GM11168 (cell line): ENCODE measurements around the gene LIPT1.

Source experiments
- in situ Hi-C: fragments of 300-500 bp; cut with MboI; formaldehyde crosslinking; loops from one replicate; pipeline ENCODE4 v1.12.0; 2022; ENCODE audit warnings: low sequenced_read_pairs; ENCODE audit not compliant: unreplicated experiment

Gene LIPT1

DNA sequence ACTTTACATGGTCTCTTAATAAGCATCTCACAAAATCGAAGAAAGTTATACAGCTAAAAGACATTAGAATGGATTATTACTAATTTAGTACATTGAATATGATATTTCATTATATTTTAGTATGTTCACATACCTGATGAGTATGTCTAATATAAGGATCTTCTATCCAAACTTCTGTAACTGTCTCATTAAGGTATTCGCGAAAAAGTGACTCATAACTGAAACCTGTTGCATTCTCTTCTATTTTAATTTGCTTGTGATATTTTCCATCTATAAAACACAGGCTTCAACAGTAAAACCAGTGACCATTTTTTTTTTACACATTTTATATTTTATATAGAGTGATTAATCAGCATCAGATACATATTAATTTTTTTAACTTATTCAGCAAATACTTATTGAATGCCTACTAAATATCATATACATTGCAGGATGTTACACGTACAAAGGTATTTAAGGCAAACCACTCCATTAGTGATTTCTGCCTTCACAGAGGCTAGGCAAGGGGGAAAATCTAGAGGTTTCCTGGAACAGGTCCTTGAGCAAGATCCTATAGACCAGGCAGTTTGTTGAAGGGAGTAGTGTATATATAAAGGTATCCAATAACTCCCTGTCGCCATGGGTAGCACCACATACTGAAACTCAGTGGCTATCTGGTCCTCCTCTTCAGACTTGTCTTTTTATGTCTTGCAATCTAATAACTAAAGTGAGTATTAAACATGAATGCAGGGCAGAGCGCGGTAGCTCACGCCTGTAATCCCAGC, 16.8 kb downstream of the LIPT1 start:
- in situ Hi-C loops: no loop called here

DNA sequence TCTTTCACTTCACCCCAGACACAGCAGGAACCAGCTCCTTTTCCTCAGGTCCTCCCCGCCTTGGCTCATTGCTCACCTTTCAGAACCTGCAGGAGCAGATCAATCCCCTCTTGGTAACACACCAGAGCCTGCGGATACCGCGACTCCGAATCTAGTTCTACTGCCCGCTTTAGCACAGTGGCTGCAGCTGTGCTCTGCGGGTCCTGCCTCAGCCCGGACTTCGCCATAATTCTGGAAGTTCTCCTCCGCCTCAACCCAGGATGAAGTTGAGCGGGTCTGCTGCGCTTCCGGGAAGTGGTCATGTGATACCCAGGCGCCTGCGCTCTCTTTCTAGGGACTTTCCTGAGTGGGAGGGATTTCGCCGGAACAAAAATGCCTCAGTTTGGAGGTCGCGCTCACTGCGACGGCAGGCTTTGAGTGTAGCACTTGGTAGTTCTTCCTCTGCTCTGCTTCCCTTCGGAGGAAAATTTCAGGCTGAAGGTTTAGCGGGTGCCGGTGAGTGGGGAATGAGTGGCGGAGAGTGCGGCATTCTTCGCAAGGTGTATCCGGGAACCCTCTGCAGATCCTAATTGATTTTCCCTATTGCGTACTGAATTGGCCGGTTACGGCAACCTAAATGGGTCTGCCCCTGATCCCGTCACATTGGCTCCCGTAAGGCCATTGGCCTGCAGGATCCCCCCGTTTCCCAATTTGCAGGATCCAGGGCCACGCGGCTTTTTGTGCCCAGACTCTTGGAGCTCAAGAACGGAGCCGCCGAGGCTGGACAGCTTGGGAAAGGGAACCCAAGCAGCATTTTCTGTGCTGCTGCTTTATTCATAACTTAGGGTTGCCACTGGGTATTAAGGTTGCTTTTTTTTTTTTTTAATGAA, 26.2 kb downstream of the LIPT1 start, which contains the start of the genes MITD1 and MRPL30:
MITD1 (minus strand) TSS at position 304 of the 869 bp plus-strand sequence; CDS start at position 227, 77 bp downstream.
MRPL30 (plus strand) TSS at position 430 of the 869 bp plus-strand sequence. CDS start 5,020 bp downstream, outside the sequence.
- in situ Hi-C loops: loop anchor here (25.0 kb wide), 1 partner anchor 306 kb away; the partner anchor contains the start of gene REV1

DNA sequence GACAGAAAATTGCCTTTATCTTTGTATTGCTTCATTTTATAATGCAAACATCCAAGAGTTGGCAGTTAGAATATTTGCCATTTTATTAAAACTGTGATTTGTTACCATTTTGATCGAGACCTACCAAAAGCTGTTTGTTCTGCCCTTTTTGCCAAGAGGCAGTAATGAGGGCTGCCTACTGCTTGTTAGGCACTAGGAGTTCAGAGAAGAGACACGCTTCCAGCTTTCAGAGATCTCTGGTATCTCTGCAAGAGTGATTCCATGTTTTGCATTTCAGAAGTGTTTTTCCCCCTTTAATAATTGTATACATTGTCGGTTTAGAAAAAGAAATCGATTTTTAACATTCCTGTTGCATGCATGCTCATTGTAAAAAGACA, 26.8 kb downstream of the LIPT1 start:
- in situ Hi-C loops: loop anchor here (25.0 kb wide), 1 partner anchor 306 kb away; the partner anchor contains the start of gene REV1

DNA sequence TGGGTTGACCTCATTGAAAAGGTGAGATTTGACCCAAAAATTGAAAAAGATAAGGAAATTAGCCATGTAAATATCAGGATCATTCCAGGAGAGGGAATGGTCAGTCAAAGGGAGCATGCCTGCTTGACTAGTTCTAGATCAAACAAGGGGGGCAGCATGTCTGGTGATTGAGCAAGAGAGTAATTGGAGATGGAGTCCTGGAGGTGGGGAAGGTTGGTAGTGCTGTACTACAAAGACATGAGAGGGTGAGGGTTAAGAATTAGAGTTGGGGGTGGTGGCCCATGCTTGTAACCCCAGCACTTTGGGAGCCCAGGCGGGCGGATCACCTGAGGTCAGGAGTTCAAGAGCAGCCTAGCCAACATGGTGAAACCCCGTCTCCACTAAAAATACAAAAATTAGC, 28.3 kb downstream of the LIPT1 start:
- in situ Hi-C loops: loop anchor here (25.0 kb wide), 1 partner anchor 304 kb away; the partner anchor contains the start of gene REV1

DNA sequence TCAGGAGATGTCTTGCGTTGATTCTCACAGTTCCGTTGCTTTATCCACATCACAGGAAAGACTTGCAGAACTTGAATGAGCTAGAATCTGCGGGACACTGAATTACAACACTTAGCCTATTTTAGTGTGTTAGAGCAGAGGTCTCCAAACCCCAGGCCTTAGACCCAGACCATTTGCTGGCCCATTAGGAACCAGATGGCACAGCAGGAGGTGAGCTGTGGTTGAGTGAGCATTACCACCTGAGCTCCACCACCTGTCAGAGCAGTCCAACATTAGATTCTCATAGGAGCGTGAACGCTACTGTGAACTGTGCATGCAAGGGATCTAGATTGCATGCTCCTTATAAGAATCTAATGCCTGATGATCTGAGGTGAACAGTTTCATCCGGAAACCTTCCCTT, 30.0 kb downstream of the LIPT1 start:
- in situ Hi-C loops: loop anchor here (25.0 kb wide), 1 partner anchor 302 kb away; the partner anchor contains the start of gene REV1

DNA sequence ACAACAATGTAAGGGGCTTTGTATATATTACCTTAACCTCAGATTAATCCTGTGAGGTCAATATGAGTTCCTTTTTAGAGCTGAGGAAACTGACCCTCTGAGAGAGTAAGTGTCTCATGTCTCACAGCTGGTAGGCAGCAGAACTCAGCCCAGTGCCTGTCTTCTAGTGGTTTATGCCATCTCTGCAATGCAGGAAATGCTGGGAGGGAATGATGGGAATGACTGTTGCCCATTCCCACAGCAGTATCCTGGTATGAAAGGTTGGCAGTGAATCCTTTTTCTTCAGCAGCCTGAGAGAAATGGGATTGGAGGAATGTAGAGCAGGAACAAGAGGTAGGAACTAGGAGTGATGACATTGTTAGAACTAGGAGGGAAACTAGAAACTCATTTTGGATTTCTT, 32.2 kb downstream of the LIPT1 start:
- in situ Hi-C loops: loop anchor here (25.0 kb wide), 1 partner anchor 300 kb away; the partner anchor contains the start of gene REV1

DNA sequence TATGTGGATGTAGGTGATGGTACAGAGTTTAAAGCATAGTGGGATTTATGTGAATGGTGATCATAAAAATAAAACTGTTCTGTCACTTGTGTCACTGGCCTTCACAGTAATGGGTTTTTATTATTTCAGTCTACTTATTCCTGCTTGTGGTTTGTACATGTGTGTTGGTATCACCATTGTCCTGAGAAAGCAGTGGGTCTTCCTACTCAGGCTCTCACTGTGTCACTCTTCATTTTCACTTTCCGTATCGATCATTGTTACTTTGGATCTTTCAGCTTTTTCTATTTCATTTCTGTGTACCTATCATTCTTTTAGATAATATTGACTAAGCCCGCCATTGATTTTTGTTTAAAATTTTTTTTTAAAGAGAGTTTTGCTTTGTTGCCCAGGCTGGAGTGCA, 33.6 kb downstream of the LIPT1 start:
- in situ Hi-C loops: loop anchor here (25.0 kb wide), 1 partner anchor 299 kb away; the partner anchor contains the start of gene REV1

DNA sequence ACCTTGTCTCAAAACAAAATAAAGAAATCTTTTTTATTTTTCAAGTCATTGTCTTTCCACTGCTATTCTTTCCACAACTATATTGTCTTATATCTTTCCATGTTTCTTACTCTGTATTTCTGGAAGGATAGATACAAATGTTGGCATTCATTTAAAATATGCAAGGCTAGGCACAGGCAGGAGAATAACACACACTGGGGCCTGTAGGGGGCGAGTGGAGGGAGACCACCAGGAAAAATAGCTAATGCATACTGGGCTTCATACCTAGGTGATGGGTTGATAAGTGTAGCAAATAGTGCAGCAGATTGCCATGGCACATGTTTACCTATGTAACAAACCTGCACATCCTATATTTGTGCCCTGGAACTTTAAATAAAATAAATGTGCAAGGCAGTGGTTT, 35.8 kb downstream of the LIPT1 start:
- in situ Hi-C loops: loop anchor here (25.0 kb wide), 1 partner anchor 297 kb away; the partner anchor contains the start of gene REV1

DNA sequence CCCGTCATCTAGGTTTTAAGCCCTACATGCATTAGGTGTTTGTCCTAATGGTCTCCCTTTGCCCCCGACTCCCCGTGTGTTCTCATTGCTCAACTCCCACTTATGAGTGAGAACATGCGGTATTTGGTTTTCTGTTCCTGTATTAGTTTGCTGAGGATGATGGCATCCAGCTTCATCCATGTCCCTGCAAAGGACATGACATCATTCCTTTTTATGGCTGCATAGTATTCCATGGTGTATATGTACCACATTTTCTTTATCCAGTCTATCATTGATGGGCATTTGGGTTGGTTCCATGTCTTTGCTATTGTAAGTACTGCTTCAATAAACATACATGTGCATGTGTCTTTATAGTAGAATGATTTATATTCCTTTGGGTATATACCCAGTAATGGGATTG, 37.6 kb downstream of the LIPT1 start:
- in situ Hi-C loops: loop anchor here (25.0 kb wide), 1 partner anchor 295 kb away; the partner anchor contains the start of gene REV1

DNA sequence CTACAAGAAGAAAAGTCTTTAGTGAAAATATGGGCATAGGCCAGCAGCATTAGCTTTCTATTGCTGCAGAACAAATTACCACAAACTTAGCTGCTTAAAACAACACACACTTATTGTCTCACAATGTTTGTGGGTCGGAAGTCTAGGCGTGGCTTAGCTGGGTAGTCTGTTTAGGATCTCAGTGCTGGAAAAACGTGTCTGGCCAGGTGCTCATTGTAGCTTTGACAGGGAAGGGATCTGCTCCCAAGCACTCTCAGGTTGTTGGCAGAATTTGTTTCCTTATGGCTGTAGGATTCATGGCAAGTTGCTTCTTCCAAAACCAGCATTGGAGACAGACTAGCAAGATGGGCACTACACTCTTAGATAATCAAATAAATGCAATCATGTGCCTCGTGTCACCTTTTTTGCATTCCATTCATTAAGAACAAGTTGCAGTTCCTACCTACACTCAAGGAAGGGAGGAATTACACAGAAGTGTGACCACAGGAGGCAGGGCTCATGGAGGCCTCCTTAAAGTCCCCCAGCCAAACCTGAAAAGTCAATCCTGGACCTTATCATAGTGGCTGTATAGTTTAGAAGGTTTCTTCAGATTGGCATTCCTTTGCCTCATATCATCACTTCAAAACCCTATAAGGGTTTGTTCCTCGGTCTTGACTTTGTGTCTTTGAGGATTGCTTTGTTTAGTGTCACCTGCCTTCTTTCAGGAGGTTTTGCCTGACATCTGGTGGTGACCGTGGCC, 43.5 kb downstream of the LIPT1 start:
- in situ Hi-C loops: loop anchor here (25.0 kb wide), 1 partner anchor 289 kb away; the partner anchor contains the start of gene REV1

DNA sequence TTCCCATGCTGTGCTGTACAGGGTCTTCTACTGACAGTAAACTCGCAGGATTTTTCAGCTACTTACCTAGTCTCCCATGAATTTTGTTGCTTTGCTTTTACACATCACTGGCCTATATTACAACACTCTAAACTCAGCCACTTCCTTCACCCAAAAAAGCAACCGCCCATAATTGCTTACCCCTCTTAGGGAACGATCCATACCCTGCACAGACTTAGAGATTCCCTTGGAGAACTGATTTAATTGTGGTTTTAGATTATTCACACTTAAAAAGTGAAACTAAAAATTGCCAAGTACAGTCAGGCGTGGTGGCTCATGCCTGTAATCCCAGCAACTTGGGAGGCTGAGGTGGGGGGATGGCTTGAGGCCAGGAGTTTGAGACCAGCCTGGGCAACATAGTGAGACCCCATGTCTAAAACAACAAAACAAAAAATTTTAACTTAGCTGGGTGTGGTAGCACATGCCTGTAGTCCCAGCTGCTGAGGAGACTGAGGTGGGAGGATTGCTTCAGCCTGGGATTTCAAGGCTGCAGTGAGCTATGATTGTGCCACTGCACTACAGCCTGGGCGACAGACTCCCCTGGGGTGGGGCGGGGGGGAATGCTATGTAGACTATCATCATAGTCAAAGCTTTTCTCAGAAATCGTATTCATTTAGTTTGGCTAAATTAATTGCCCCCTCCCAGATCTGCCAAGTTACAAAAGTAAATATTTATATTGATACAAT, 45.5 kb downstream of the LIPT1 start:
- in situ Hi-C loops: no loop called here

DNA sequence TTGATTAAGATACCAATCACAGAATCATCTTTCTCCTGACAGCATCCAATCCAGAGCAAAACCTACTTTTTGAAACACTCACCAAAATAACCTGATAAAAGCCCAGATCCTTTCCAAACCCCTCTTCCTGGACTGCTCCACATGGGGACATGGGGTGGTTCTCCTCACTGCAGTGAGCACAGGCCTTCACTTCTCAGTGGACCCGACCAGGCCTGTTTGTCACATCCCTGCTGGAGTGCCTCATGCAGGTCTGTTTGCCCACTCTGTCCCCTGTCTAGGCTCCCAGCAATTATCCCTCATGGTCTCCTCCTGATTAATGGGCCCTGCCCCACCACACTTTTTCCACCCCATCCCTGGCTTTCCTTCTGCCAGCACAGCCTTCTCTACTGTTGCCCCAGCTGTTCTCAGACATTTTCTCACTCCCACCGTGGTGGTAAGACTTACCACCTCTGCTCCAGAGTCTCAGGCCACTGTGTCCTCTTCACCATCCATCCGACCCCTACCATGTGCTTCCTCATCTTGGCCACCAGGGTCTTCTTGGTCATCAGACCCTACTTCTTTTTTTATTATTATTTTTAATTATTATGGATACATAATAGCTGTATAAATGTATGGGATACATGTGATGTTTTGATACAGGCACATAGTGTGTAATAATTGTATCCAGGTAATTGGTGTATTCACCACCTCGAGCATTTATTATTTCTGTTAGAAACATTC, 47.4 kb downstream of the LIPT1 start:
- in situ Hi-C loops: no loop called here

DNA sequence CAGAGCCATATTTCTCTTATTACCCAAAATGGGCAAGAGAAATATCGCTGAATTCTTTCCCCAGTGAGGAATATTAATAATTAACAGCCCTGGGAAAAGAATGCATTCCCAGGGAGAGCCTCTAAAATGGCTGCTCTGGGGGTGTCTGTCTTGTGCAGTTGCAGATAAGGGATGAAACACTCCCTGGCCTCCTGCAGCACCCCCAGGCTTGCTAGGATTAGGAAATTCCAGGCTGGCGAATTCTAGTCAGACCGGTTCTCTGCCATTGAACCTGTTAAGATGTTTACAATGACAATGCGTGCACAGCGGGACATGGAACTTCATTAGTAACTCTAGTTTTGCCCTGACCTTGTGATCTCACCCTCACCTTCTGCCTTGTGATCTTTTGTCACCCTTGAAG, 50.7 kb downstream of the LIPT1 start:
- in situ Hi-C loops: no loop called here
